Panc1 (cell line): ENCODE data around the gene TM2D1. TPM values are rescaled to one million over a fixed set of nuclear protein-coding genes. Genes with fewer than 3 reads are reported as not detected.
"Not testable (repeated sequence)": the region's sequence is repeated elsewhere in the genome, so short reads cannot be mapped to it uniquely, and the experiment has no call there.

ENCODE experiments used
- ATAC-seq: fragments of 200-7000 bp; cut with Tn5 transposase; 2 replicates; pipeline ENCODE4 v1.9.1; 2020; ENCODE audit warnings: mild to moderate bottlenecking, moderate library complexity
- BruUV-seq: library from RNA; stranded (reverse); fragments of 400-500 nt; replicated peaks from 2 replicates; lab custom pipeline; 2021; lab: Mats Ljungman, UMichigan
- CTCF ChIA-PET: fragments of 300-600 bp; sonication (Branson Sonifier 250); formaldehyde crosslinking; loops from one replicate; lab custom pipeline; 2022; ENCODE audit warnings: antibody characterized with exemption; lab: Charles Lee
- POLR2A ChIA-PET: fragments of 300-600 bp; sonication (Branson Sonifier 250); formaldehyde crosslinking; loops from one replicate; lab custom pipeline; 2022; ENCODE audit warnings: antibody characterized with exemption; lab: Charles Lee
- DNase-seq: peaks from one replicate; pipeline ENCODE4 v3.0.0-alpha.2; 2010; ENCODE audit warnings: low read depth, low spot score
- H3K27ac ChIP-seq: 2 replicates; pipeline ENCODE4 v1.5.1; 2011; ENCODE audit warnings: mild to moderate bottlenecking, low read length, inconsistent platforms
- H3K27me3 ChIP-seq: fragments of 200-500 bp; sonication (Bioruptor generic); 2 replicates; pipeline ENCODE4 v1.6.0; 2014; ENCODE audit warnings: low read length, inconsistent platforms; ENCODE audit not compliant: control insufficient read depth, insufficient read depth
- H3K36me3 ChIP-seq: fragments of 200-500 bp; sonication (Bioruptor generic); 2 replicates; pipeline ENCODE4 v1.5.1; 2014; ENCODE audit warnings: inconsistent platforms, mild to moderate bottlenecking, low read length, moderate library complexity; ENCODE audit not compliant: control insufficient read depth, insufficient read depth
- H3K4me1 ChIP-seq: 2 replicates; pipeline ENCODE4 v1.5.1; 2011; ENCODE audit warnings: inconsistent platforms, mild to moderate bottlenecking, low read length, moderate library complexity; ENCODE audit not compliant: control insufficient read depth, insufficient read depth
- H3K4me3 ChIP-seq, 2 experiments: 2 replicates each; pipeline ENCODE4 v1.5.1; 2011 to 2012; ENCODE audit warnings: low read depth in 2 of 2, low read length in 2 of 2, mild to moderate bottlenecking in 2 of 2, inconsistent platforms in 1 of 2, moderate library complexity in 1 of 2
- H3K9me3 ChIP-seq: fragments of 200-500 bp; sonication (Bioruptor generic); 2 replicates; pipeline ENCODE4 v1.5.1; 2014; ENCODE audit warnings: low read depth, mild to moderate bottlenecking, inconsistent platforms, low read length, moderate library complexity; ENCODE audit not compliant: control insufficient read depth, insufficient read depth
- CTCF ChIP-seq: fragments of 450-650 bp; IDR thresholded peaks from 2 replicates; pipeline ENCODE4 v1.5.1; 2017; ENCODE audit warnings: mild to moderate bottlenecking
- POLR2AphosphoS5 ChIP-seq: IDR thresholded peaks from 2 replicates; pipeline ENCODE4 v1.6.1; 2012; ENCODE audit warnings: mild to moderate bottlenecking, low read depth, low read length, moderate library complexity
- REST ChIP-seq, 2 experiments: IDR thresholded peaks; 2 replicates each; pipeline ENCODE4 v1.6.1; 2011 to 2012; ENCODE audit warnings: low read depth in 2 of 2, control low read depth in 1 of 2, low read length in 1 of 2, mild to moderate bottlenecking in 1 of 2, moderate library complexity in 1 of 2; ENCODE audit not compliant: insufficient read depth in 1 of 2
- SIN3A ChIP-seq: IDR thresholded peaks from 2 replicates; pipeline ENCODE4 v1.6.1; 2012; ENCODE audit warnings: low read depth, mild to moderate bottlenecking, low read length, moderate library complexity, borderline replicate concordance; ENCODE audit not compliant: insufficient read depth
- TCF7L2 ChIP-seq: IDR thresholded peaks from 2 replicates; pipeline ENCODE4 v1.6.1; 2011; ENCODE audit warnings: mild to moderate bottlenecking, low read depth, low read length, inconsistent platforms
- in situ Hi-C: cut with HindIII; loops from 2 replicates; pipeline ENCODE4 v1.10.0; 2016; ENCODE audit warnings: low sequenced_read_pairs, low pct_unique_long_range_greater_than_20kb
- intact Hi-C: fragments of 100-400 bp; cut with micrococcal nuclease; formaldehyde crosslinking; loops from one replicate; pipeline ENCODE4 v1.10.0; 2022; ENCODE audit not compliant: unreplicated experiment
- total RNA-seq: library from RNA; stranded (reverse); gene quantifications from one replicate; pipeline ENCODE4 v1.2.1, GENCODE V29; 2021; ENCODE audit not compliant: unreplicated experiment

Gene TM2D1
- total RNA-seq, 1 experiment from 2014 or later: 43.2 TPM

GRCh38 chr1:61740751-61741700 is 16.1 kb upstream of the TM2D1 start:
- TF ChIP-seq SIN3A (no peak), TCF7L2 (no peak), CTCF (no peak), POLR2AphosphoS5 (no peak), REST (IDR thresholded peaks at IDR 0.05; ENCODE audit: insufficient read depth in 1 of 2, low read depth in 2 of 2, low read length in 1 of 2) (no peak)
- no peaks in the 10 kb centered on the region for H3K36me3 ChIP-seq
- ATAC-seq (no peak), DNase-seq (no peak)
- H3K4me1 ChIP-seq: peaks cover 21% of the 10 kb centered on the region
- ChIA-PET CTCF (no interaction called here), POLR2A (interaction anchor here (0.7 kb wide), 1 partner anchor 594 kb away, joined by 3 read pairs; no protein-coding TSS in a partner anchor)
- in situ Hi-C loops (no loop called here), intact Hi-C loops (no loop called here)
- no TSS peak for BruUV-seq
- H3K9me3 ChIP-seq: no peaks in the 10 kb centered on the region
- peak overlapping the region; percentile 68 to 83 for H3K4me3 ChIP-seq
- H3K27ac ChIP-seq: peak overlapping the region; percentile 93
- no peaks in the 10 kb centered on the region for H3K27me3 ChIP-seq

GRCh38 chr1:61732726-61733125 is 7.8 kb upstream of the TM2D1 start:
- Histone ChIP-seq H3K4me3 (no peak overlapping the region), H3K27ac (no peak overlapping the region), H3K36me3 (no peaks in the 10 kb centered on the region), H3K27me3 (no peaks in the 10 kb centered on the region), H3K9me3 (no peaks in the 10 kb centered on the region), H3K4me1 (no peaks in the 10 kb centered on the region)
- POLR2A ChIA-PET: no interaction called here
- in situ Hi-C loops (no loop called here), intact Hi-C loops (no loop called here)
- DNase-seq: no peak
- CTCF ChIA-PET: no interaction called here
- TF ChIP-seq TCF7L2: no peak
- ATAC-seq: no peak
- no TSS peak for BruUV-seq

- H3K27me3 ChIP-seq, H3K4me3 ChIP-seq, BruUV-seq, H3K9me3 ChIP-seq, in situ Hi-C loops, intact Hi-C loops, H3K4me1 ChIP-seq, ATAC-seq, POLR2A ChIA-PET, H3K27ac ChIP-seq, CTCF ChIA-PET, H3K36me3 ChIP-seq, DNase-seq: not testable (repeated sequence)
These were observed 5.7 kb upstream of the TM2D1 start for GRCh38 chr1:61730679-61731078.
